D721Med (cell line): ENCODE data around the gene OR9K2.
"Not testable (repeated sequence)": the region's sequence is repeated elsewhere in the genome, so short reads cannot be mapped to it uniquely, and the experiment has no call there.

Source experiments
- DNase-seq: peaks from one replicate; pipeline ENCODE4 v3.0.0; 2011; ENCODE audit warnings: low spot score; ENCODE audit not compliant: insufficient read length
- FAIRE-seq: peaks from 2 replicates; lab custom pipeline; 2011; peaks lifted over from hg19 to GRCh38; lab: Jason Lieb, UNC
- CTCF ChIP-seq: IDR thresholded peaks from 2 replicates; pipeline ENCODE4 v1.5.1; 2012; ENCODE audit warnings: mild to moderate bottlenecking, control low read depth; ENCODE audit not compliant: insufficient read depth; ENCODE audit errors: missing control alignments

Gene OR9K2

GRCh38 chr12:55171445-55171844, 45.2 kb downstream of the OR9K2 start:
- FAIRE-seq, result no peak
- TF ChIP-seq CTCF, result no peak
- no peak for DNase-seq

- FAIRE-seq, DNase-seq: not testable (repeated sequence)
These were observed 45.6 kb downstream of the OR9K2 start for GRCh38 chr12:55171846-55172245.

GRCh38 chr12:55172686-55173085, 46.5 kb downstream of the OR9K2 start:
- no peak for DNase-seq
- no peak for TF ChIP-seq CTCF
- FAIRE-seq, result no peak

GRCh38 chr12:55173456-55173855, 47.2 kb downstream of the OR9K2 start:
- no peak for TF ChIP-seq CTCF
- DNase-seq, result no peak
- no peak for FAIRE-seq
